Measurements from ENCODE around the gene SLC39A3. TPM values are rescaled to one million over a fixed set of nuclear protein-coding genes. Genes with fewer than 3 reads are reported as not detected.

The SLC39A3 gene, protein sequence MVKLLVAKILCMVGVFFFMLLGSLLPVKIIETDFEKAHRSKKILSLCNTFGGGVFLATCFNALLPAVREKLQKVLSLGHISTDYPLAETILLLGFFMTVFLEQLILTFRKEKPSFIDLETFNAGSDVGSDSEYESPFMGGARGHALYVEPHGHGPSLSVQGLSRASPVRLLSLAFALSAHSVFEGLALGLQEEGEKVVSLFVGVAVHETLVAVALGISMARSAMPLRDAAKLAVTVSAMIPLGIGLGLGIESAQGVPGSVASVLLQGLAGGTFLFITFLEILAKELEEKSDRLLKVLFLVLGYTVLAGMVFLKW
- 59.6 TPM in 2 replicates for total RNA-seq

DNA sequence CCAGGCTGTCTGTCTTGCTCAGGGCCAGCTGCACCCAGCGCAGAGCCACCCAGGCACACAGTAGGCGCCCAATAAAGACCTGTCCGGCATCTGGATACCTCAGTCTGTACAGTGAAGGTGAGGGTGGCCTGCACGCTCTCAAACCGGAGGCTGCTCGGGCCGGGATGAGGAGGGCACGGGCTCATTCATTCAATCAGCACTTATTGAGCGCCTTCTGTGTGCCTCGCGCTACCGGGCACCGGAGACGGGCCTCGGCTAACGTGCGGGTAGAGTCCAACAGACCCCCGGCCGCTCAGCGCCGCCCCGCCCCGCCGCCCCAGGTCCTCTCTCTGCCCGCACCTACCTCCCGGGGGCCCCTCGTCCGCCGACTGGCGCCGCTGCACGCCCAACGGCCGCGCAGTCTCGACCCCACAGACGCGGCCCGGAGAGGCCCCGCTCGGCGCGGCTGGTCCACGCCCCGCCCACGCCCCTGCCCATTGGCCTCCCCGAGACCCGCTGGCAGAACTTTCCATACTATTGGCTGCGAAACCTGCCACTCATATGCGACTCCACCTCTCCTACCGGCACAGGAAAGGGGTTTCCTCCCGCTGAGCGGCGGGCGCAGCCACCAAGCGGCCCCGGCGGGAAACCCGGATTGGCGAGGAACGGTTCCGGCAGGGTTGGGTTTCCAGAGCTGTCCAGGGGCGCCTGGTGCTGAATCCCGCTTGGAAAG is at the start of gene SLC39A3:
Gene SLC39A3, minus strand, starts transcription at position 416 of the 712 bp plus-strand sequence. CDS start 2,760 bp downstream, outside the sequence.
- peak within 1 kb of the TSS; percentile 71 for H3K4me3 ChIP-seq (ENCODE audit: low read depth, low read length)
- TF ChIP-seq, protein P1, sequence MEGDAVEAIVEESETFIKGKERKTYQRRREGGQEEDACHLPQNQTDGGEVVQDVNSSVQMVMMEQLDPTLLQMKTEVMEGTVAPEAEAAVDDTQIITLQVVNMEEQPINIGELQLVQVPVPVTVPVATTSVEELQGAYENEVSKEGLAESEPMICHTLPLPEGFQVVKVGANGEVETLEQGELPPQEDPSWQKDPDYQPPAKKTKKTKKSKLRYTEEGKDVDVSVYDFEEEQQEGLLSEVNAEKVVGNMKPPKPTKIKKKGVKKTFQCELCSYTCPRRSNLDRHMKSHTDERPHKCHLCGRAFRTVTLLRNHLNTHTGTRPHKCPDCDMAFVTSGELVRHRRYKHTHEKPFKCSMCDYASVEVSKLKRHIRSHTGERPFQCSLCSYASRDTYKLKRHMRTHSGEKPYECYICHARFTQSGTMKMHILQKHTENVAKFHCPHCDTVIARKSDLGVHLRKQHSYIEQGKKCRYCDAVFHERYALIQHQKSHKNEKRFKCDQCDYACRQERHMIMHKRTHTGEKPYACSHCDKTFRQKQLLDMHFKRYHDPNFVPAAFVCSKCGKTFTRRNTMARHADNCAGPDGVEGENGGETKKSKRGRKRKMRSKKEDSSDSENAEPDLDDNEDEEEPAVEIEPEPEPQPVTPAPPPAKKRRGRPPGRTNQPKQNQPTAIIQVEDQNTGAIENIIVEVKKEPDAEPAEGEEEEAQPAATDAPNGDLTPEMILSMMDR (IDR thresholded peaks at IDR 0.05; ENCODE audit: insufficient read depth, low read length, poor library complexity, severe bottlenecking), result peak; percentile 14
- DNase-seq (ENCODE audit: low read depth), result peak; percentile 73
- no peaks in the 10 kb centered on the region for H3K27me3 ChIP-seq (ENCODE audit: control insufficient read depth, insufficient read depth, low read length)
- H3K36me3 ChIP-seq (ENCODE audit: control insufficient read depth, insufficient read depth, low read length), result no peaks in the 10 kb centered on the region

DNA sequence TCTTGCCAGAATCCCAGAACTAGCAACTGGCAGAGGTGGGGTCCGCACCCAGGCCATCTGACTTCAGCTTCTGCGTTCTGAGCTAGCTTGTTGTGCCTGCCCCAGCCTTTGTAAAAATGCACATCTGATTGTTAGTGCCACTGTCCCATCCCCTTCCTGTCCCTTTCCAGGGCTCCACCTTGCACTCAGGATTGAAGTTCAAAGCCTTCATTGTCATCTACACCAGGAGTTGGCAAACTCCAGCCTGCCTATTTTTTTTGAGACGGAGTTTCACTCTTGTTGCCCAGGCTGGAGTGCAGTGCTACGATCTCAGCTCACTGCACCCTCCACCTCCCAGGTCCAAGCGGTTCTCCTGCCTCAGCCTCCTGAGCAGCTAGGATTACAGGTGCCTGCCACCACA is 48.4 kb upstream of the SLC39A3 start:
- H3K36me3 ChIP-seq (ENCODE audit: control insufficient read depth, insufficient read depth, low read length), result no peaks in the 10 kb centered on the region
- TF ChIP-seq, protein P1 (IDR thresholded peaks at IDR 0.05; ENCODE audit: insufficient read depth, low read length, poor library complexity, severe bottlenecking), result no peak
- H3K4me3 ChIP-seq (ENCODE audit: low read depth, low read length), result no peak overlapping the region
- H3K27me3 ChIP-seq (ENCODE audit: control insufficient read depth, insufficient read depth, low read length), result no peaks in the 10 kb centered on the region
- DNase-seq (ENCODE audit: low read depth), result no peak

DNA sequence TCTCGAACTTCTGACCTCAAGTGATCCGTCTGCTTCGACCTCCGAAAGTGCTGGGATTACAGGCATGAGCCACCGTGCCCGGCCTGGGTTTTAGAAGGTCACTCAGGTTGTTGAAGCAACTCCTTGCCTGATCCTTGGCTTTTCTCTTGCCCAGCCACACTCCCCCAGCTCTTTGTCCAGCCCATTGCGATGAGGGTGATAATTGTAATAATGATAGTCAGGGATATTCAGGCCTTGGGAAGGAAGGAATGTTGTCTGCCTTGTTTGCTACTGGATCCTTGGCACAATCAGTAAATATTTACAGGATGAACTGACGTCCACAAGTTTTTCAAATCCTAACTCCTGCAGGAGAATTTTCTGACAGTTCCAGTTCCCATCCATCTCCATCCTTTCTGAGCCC is 47.3 kb upstream of the SLC39A3 start:
- no peaks in the 10 kb centered on the region for H3K27me3 ChIP-seq (ENCODE audit: control insufficient read depth, insufficient read depth, low read length)
- H3K4me3 ChIP-seq (ENCODE audit: low read depth, low read length), result no peak overlapping the region
- H3K36me3 ChIP-seq (ENCODE audit: control insufficient read depth, insufficient read depth, low read length), result no peaks in the 10 kb centered on the region
- TF ChIP-seq, protein P1 (IDR thresholded peaks at IDR 0.05; ENCODE audit: insufficient read depth, low read length, poor library complexity, severe bottlenecking), result no peak
- DNase-seq (ENCODE audit: low read depth), result no peak

DNA sequence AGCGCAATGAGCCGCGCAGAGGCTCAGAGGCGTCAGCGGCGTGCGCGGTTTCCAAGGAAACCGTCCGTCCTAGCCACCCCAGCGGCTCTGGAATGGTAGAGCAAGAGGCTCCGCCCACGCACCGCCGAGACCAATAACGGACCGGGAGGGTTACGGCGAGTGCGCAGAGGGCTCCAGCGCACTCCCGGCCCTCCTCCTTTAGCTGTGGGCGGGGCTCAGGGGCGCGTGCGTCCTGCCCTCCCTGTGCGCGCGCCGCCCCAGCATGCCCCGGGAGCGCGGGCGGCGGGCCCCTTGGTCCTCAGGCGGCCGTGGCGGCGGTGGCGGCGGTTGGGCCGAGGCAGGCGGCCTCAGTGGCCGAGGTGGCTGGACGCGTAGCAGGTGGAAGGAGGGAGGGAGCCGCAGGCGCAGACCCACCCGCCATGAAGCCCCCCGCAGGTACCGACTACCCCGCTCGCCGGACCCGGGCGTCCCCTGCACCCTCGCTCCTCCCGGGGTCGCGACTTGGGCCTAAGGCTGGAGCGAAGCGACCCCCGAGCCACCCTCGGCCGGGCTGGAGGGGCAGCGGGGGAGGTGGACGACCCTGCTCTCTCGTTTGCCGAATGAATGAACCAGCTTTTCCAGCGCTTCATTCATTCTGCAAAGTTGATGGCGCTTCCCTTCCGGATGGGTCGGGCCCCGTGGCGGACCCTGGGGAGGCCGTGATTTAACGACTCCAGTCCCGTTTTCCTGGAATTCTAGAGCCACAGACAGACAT is 45.6 kb upstream of the SLC39A3 start, which contains the start of gene THOP1:
Gene THOP1, plus strand, starts transcription at position 260 of the 754 bp plus-strand sequence. Its CDS starts 160 bp downstream, at position 420.
- H3K4me3 ChIP-seq (ENCODE audit: low read depth, low read length), result peak within 1 kb of the TSS; percentile 84
- no peaks in the 10 kb centered on the region for H3K36me3 ChIP-seq (ENCODE audit: control insufficient read depth, insufficient read depth, low read length)
- DNase-seq (ENCODE audit: low read depth), result peak; percentile 92
- no peaks in the 10 kb centered on the region for H3K27me3 ChIP-seq (ENCODE audit: control insufficient read depth, insufficient read depth, low read length)
- TF ChIP-seq, protein P1 (IDR thresholded peaks at IDR 0.05; ENCODE audit: insufficient read depth, low read length, poor library complexity, severe bottlenecking), result no peak

DNA sequence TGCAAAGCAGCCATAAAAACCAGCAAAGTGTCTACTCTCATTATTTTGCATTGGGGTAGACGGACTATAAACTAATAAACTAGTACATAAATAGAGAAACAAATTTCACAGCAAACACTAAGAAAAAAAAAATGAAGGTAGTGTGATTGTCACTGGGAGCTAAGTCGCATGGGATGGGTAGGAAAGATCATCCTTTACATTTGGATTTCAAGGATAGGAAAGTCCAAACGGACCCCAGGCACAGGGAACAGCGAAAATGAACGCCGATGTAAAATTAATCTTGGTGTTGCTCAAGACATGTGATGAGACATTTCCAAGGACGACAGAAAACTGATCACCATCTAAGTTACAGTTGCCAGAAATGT is 43.9 kb upstream of the SLC39A3 start:
- TF ChIP-seq, protein P1 (IDR thresholded peaks at IDR 0.05; ENCODE audit: insufficient read depth, low read length, poor library complexity, severe bottlenecking), result no peak
- Histone ChIP-seq H3K27me3 (ENCODE audit: control insufficient read depth, insufficient read depth, low read length) (no peaks in the 10 kb centered on the region), H3K4me3 (ENCODE audit: low read depth, low read length) (no peak overlapping the region), H3K36me3 (ENCODE audit: control insufficient read depth, insufficient read depth, low read length) (no peaks in the 10 kb centered on the region)
- DNase-seq (ENCODE audit: low read depth), result no peak

All from kidney epithelial cell (primary cell).